Naive thymus-derived CD4-positive, alpha-beta T cell (primary cell): Measurements from ENCODE around the gene CCR4. TPM values are rescaled to one million over a fixed set of nuclear protein-coding genes. Genes with fewer than 3 reads are reported as not detected.

Experiments
- ATAC-seq: fragments of 150-1000 bp; cut with Tn5 transposase; 2 replicates; pipeline ENCODE4 v1.10.0; 2021; ENCODE audit warnings: mild to moderate bottlenecking, moderate library complexity
- CTCF ChIA-PET: fragments of 350-600 bp; sonication (Branson Sonifier 250); formaldehyde crosslinking; loops from one replicate; lab custom pipeline; 2021; ENCODE audit warnings: antibody characterized with exemption; lab: Charles Lee
- POLR2A ChIA-PET: fragments of 350-600 bp; sonication (Branson Sonifier 250); formaldehyde crosslinking; loops from one replicate; lab custom pipeline; 2021; ENCODE audit warnings: antibody characterized with exemption, inconsistent platforms; lab: Charles Lee
- DNase-seq, 9 donors: peaks; one replicate each; pipeline versions ENCODE4 v3.0.0 to v3.0.0-alpha.2; 2020 to 2022; ENCODE audit warnings: mixed read lengths in 1 of 9
- H3K27ac ChIP-seq: one replicate; pipeline ENCODE4 v1.7.0; 2013; ENCODE audit warnings: mild to moderate bottlenecking, low read depth, low read length, moderate library complexity
- H3K27me3 ChIP-seq, 2 donors: one replicate each; pipeline ENCODE4 v1.7.0; 2013; ENCODE audit warnings: low read length in 2 of 2, mild to moderate bottlenecking in 2 of 2, moderate library complexity in 2 of 2; ENCODE audit not compliant: control insufficient read depth in 2 of 2, insufficient read depth in 2 of 2
- H3K36me3 ChIP-seq, 3 experiments: 1 replicate in 2 of 3; 2 replicates in 1 of 3; pipeline ENCODE4 v1.7.0; 2013; ENCODE audit warnings: low read length in 3 of 3, mild to moderate bottlenecking in 3 of 3, moderate library complexity in 1 of 3; ENCODE audit not compliant: insufficient read depth in 3 of 3, control insufficient read depth in 2 of 3
- H3K4me1 ChIP-seq, 2 donors: one replicate each; pipeline ENCODE4 v1.7.0; 2013; ENCODE audit warnings: low read length in 2 of 2, mild to moderate bottlenecking in 2 of 2, moderate library complexity in 1 of 2; ENCODE audit not compliant: control insufficient read depth in 2 of 2, insufficient read depth in 2 of 2
- H3K4me3 ChIP-seq: 2 replicates; pipeline ENCODE4 v1.7.0; 2013; ENCODE audit warnings: mild to moderate bottlenecking, low read length
- H3K9me3 ChIP-seq, 3 experiments: 1 replicate in 2 of 3; 2 replicates in 1 of 3; pipeline ENCODE4 v1.7.0; 2013; ENCODE audit warnings: low read length in 3 of 3; ENCODE audit not compliant: control insufficient read depth in 2 of 3
- H3K27ac Mint-ChIP-seq, 9 donors: one replicate each; pipeline ENCODE4 v1.8.0; 2020 to 2022; ENCODE audit warnings: mixed read lengths in 9 of 9, mild to moderate bottlenecking in 8 of 9, moderate library complexity in 5 of 9, inconsistent platforms in 2 of 9
- H3K27me3 Mint-ChIP-seq, 5 donors: one replicate each; pipeline ENCODE4 v1.8.0; 2021 to 2022; ENCODE audit warnings: mixed read lengths in 5 of 5, mild to moderate bottlenecking in 1 of 5
- H3K36me3 Mint-ChIP-seq, 5 donors: one replicate each; pipeline ENCODE4 v1.8.0; 2020 to 2022; ENCODE audit warnings: mixed read lengths in 5 of 5, mild to moderate bottlenecking in 3 of 5, inconsistent platforms in 1 of 5
- H3K4me1 Mint-ChIP-seq, 7 donors: one replicate each; pipeline ENCODE4 v1.8.0; 2020 to 2022; ENCODE audit warnings: mixed read lengths in 7 of 7, mild to moderate bottlenecking in 3 of 7, inconsistent platforms in 1 of 7
- H3K4me3 Mint-ChIP-seq, 10 donors: one replicate each; pipeline ENCODE4 v1.8.0; 2020 to 2022; ENCODE audit warnings: mild to moderate bottlenecking in 10 of 10, mixed read lengths in 10 of 10, moderate library complexity in 6 of 10, inconsistent platforms in 2 of 10
- H3K9me3 Mint-ChIP-seq, 11 donors: one replicate each; pipeline ENCODE4 v1.8.0; 2020 to 2022; ENCODE audit warnings: mixed read lengths in 11 of 11, mild to moderate bottlenecking in 4 of 11, inconsistent platforms in 1 of 11, moderate library complexity in 1 of 11
- intact Hi-C, 2 donors: fragments of 100-400 bp; cut with micrococcal nuclease; formaldehyde crosslinking; loops; one replicate each; pipeline ENCODE4 v1.15.1; 2023
- polyA plus RNA-seq, 2 donors: library from polyadenylated mRNA; unstranded; fragments of 300-500 nt; fragmentation: Illumina TruSeq; gene quantifications; one replicate each; pipeline ENCODE4 v1.2.3, GENCODE V29; 2021
- total RNA-seq, 6 experiments: library from RNA in 5 of 6; stranded (reverse) in 5 of 6; gene quantifications; 1 replicate in 5 of 6; 2 replicates in 1 of 6; pipeline ENCODE4 v1.2.3 and lab custom pipeline; 2021 to 2026

CCR4 gene
- total and polyA plus RNA-seq, 7 experiments from 2014 or later: 0.40 to 37.3 (median 2.4) TPM

- DNase-seq: no peak
- no peak for ATAC-seq
- Histone ChIP-seq H3K4me3 (no peak overlapping the region), H3K4me1 (peaks cover 11 to 28% of the 10 kb centered on the region in 2 donors), H3K9me3 (no peaks in the 10 kb centered on the region), H3K27ac (no peak overlapping the region), H3K27me3 (no peaks in the 10 kb centered on the region), H3K36me3 (no peaks in the 10 kb centered on the region)
- Mint-ChIP-seq H3K4me1 (peaks cover 12 to 60% (median 30%) of the 10 kb centered on the region in 7 donors), H3K4me3 (no peak overlapping the region), H3K27me3 (peaks cover 0 to 3% (median 0%) of the 10 kb centered on the region in 5 donors), H3K27ac (peak overlapping the region in 2 of 9 donors; percentile 30 to 78), H3K36me3 (peaks cover 0 to 21% (median 0%) of the 10 kb centered on the region in 5 donors), H3K9me3 (no peaks in the 10 kb centered on the region)
- intact Hi-C loops: no loop called here
- ChIA-PET CTCF (interaction anchor here (0.7 kb wide), 1 partner anchor 12 kb away, joined by 3 read pairs; no protein-coding TSS in a partner anchor), POLR2A (no interaction called here)
These were observed 5.5 kb downstream of the CCR4 start for GRCh38 chr3:32956750-32957570.

GRCh38 chr3:32958509-32958908 lies 7.1 kb downstream of the CCR4 start:
- POLR2A ChIA-PET: no interaction called here
- Mint-ChIP-seq H3K36me3 (peaks cover 0 to 15% (median 0%) of the 10 kb centered on the region in 5 donors), H3K27ac (no peak overlapping the region), H3K4me3 (no peak overlapping the region), H3K27me3 (peaks cover 0 to 3% (median 0%) of the 10 kb centered on the region in 5 donors), H3K4me1 (peaks cover 9 to 44% (median 17%) of the 10 kb centered on the region in 7 donors), H3K9me3 (no peaks in the 10 kb centered on the region)
- CTCF ChIA-PET: no interaction called here
- H3K4me1 ChIP-seq: peaks cover 11 to 28% of the 10 kb centered on the region in 2 donors
- intact Hi-C loops: no loop called here
- ATAC-seq (no peak), DNase-seq (no peak)
- H3K4me3 ChIP-seq: no peak overlapping the region
- H3K27me3 ChIP-seq: no peaks in the 10 kb centered on the region
- H3K27ac ChIP-seq: no peak overlapping the region
- H3K36me3 ChIP-seq: no peaks in the 10 kb centered on the region
- H3K9me3 ChIP-seq: no peaks in the 10 kb centered on the region

GRCh38 chr3:32959371-32959770 lies 7.9 kb downstream of the CCR4 start:
- H3K36me3 ChIP-seq: no peaks in the 10 kb centered on the region
- intact Hi-C loops: no loop called here
- no peaks in the 10 kb centered on the region for H3K9me3 ChIP-seq
- POLR2A ChIA-PET: no interaction called here
- H3K9me3 Mint-ChIP-seq: peaks cover 0 to 6% (median 4%) of the 10 kb centered on the region in 11 donors
- DNase-seq (no peak), ATAC-seq (no peak)
- CTCF ChIA-PET: interaction anchor here (1.0 kb wide), 1 partner anchor 12 kb away, joined by 3 read pairs; no protein-coding TSS in a partner anchor
- H3K27ac ChIP-seq: no peak overlapping the region
- H3K4me3 ChIP-seq: no peak overlapping the region
- H3K4me1 ChIP-seq: peaks cover 11 to 28% of the 10 kb centered on the region in 2 donors
- peak overlapping the region in 1 of 10 donors; percentile 4 for H3K4me3 Mint-ChIP-seq
- peaks cover 0 to 14% (median 0%) of the 10 kb centered on the region in 5 donors for H3K36me3 Mint-ChIP-seq
- peak overlapping the region in 4 of 9 donors; percentile 10 to 86 (median 47) for H3K27ac Mint-ChIP-seq
- peaks cover 11 to 45% (median 22%) of the 10 kb centered on the region in 7 donors for H3K4me1 Mint-ChIP-seq
- H3K27me3 ChIP-seq: no peaks in the 10 kb centered on the region
- peaks cover 0 to 3% (median 0%) of the 10 kb centered on the region in 5 donors for H3K27me3 Mint-ChIP-seq

DNA sequence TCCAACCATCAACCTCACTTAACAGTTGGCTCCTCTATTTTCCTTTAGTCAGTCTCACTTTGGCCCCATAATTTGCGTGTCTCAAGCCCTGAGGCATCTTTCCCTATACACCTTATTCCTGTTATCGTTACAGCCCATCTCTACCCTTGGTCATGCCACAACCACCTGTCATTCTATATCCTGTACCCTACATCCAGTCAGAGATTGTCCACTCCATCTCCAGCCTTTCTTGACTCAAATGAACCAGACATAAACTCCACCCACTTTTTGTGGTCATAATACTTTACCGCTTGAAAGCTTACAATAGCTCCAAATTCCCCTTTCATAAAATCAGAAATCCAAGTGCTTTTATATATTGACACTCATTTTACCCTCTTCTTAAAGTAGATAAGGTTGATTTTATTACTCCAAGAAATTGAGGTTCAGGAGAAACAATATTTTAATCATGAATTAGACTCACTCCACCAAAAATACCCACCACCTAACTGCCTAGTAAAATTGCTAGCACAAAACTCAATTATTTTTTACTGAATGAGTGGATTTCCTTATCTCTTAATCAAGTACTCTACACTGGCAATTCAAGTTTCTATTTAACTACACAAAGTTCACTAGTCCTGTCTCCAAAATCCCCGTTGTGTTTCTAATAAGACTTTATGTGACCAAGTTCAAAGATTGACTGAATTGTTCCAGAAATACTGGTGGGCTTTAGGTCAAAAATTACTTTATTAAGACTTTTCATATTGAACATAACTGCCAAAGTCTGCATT lies 9.1 kb downstream of the CCR4 start:
- H3K27ac Mint-ChIP-seq: peak overlapping the region in 7 of 9 donors; percentile 31 to 92 (median 81)
- H3K4me3 Mint-ChIP-seq: peak overlapping the region in 4 of 10 donors; percentile 7 to 62 (median 36)
- DNase-seq (no peak), ATAC-seq (no peak)
- Histone ChIP-seq H3K27me3 (no peaks in the 10 kb centered on the region), H3K36me3 (no peaks in the 10 kb centered on the region), H3K9me3 (peaks cover 0 to 4% (median 0%) of the 10 kb centered on the region in 3 experiments), H3K27ac (no peak overlapping the region), H3K4me3 (no peak overlapping the region), H3K4me1 (peaks cover 11 to 21% of the 10 kb centered on the region in 2 donors)
- POLR2A ChIA-PET: no interaction called here
- intact Hi-C loops: loop anchor here in 1 of 2 donors (1.0 to 5.0 kb wide), 3 partner anchors 9 to 47 kb away; partner anchors contain the start of gene CCR4
- H3K36me3 Mint-ChIP-seq: peaks cover 5 to 25% (median 7%) of the 10 kb centered on the region in 5 donors
- H3K9me3 Mint-ChIP-seq: peaks cover 6 to 17% (median 10%) of the 10 kb centered on the region in 11 donors
- peaks cover 0 to 3% (median 0%) of the 10 kb centered on the region in 5 donors for H3K27me3 Mint-ChIP-seq
- CTCF ChIA-PET: no interaction called here
- peaks cover 11 to 44% (median 22%) of the 10 kb centered on the region in 7 donors for H3K4me1 Mint-ChIP-seq

- H3K9me3 Mint-ChIP-seq: peaks cover 6 to 24% (median 10%) of the 10 kb centered on the region in 11 donors
- ATAC-seq: peak; percentile 64
- no peak overlapping the region for H3K27ac ChIP-seq
- no peak overlapping the region for H3K4me3 ChIP-seq
- peaks cover 11 to 44% (median 22%) of the 10 kb centered on the region in 7 donors for H3K4me1 Mint-ChIP-seq
- no peaks in the 10 kb centered on the region for H3K36me3 ChIP-seq
- H3K27me3 ChIP-seq: no peaks in the 10 kb centered on the region
- POLR2A ChIA-PET: no interaction called here
- DNase-seq: peak in 7 of 9 donors; percentile 18 to 52 (median 32)
- H3K36me3 Mint-ChIP-seq: peaks cover 5 to 31% (median 8%) of the 10 kb centered on the region in 5 donors
- CTCF ChIA-PET: no interaction called here
- peak overlapping the region in 8 of 9 donors; percentile 1 to 92 (median 78) for H3K27ac Mint-ChIP-seq
- H3K27me3 Mint-ChIP-seq: peaks cover 0 to 3% (median 0%) of the 10 kb centered on the region in 5 donors
- H3K4me1 ChIP-seq: peaks cover 11 to 21% of the 10 kb centered on the region in 2 donors
- H3K4me3 Mint-ChIP-seq: peak overlapping the region in 5 of 10 donors; percentile 7 to 62 (median 24)
- peaks cover 0 to 9% (median 0%) of the 10 kb centered on the region in 3 experiments for H3K9me3 ChIP-seq
- intact Hi-C loops: loop anchor here in 1 of 2 donors (1.0 to 5.0 kb wide), 2 partner anchors 10 to 46 kb away; partner anchors contain the start of gene CCR4
These were observed 9.8 kb downstream of the CCR4 start for GRCh38 chr3:32961189-32961715.

DNA sequence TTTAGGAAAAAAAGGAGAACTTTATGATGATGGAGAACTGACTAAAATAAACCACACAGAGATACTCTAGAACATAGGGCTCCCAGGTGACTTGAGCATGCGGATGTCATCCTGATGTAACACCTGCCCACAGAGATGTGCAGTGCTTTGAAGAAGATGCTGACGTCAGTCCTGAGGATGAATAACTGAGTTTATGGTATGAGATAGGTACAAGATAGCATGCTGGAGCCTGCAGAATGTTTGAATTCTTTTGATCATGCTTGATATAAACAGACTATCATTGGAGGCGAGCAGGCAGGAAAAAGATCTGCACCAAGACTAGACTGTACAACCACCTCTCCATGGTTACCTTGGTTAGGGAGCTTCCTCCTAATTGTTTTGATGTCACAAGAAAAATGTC lies 12.4 kb downstream of the CCR4 start:
- no peaks in the 10 kb centered on the region for H3K36me3 ChIP-seq
- Mint-ChIP-seq H3K27me3 (no peaks in the 10 kb centered on the region), H3K36me3 (peaks cover 10 to 41% (median 12%) of the 10 kb centered on the region in 5 donors), H3K9me3 (peaks cover 6 to 33% (median 17%) of the 10 kb centered on the region in 11 donors), H3K4me3 (peak overlapping the region in 1 of 10 donors; percentile 22), H3K27ac (peak overlapping the region; percentile 3 to 95 (median 90)), H3K4me1 (peaks cover 11 to 43% (median 22%) of the 10 kb centered on the region in 7 donors)
- DNase-seq (peak in 7 of 9 donors; percentile 34 to 81 (median 68)), ATAC-seq (peak; percentile 85)
- no peak overlapping the region for H3K4me3 ChIP-seq
- peaks cover 11 to 17% of the 10 kb centered on the region in 2 donors for H3K4me1 ChIP-seq
- CTCF ChIA-PET: no interaction called here
- POLR2A ChIA-PET: no interaction called here
- H3K27me3 ChIP-seq: no peaks in the 10 kb centered on the region
- H3K27ac ChIP-seq: no peak overlapping the region
- intact Hi-C loops: loop anchor here in 1 of 2 donors (5.0 kb wide), 1 partner anchor 43 kb away; no protein-coding TSS in a partner anchor
- peaks cover 0 to 13% (median 0%) of the 10 kb centered on the region in 3 experiments for H3K9me3 ChIP-seq
